ENCODE results near the gene MAN2A1.

Gene MAN2A1

DNA sequence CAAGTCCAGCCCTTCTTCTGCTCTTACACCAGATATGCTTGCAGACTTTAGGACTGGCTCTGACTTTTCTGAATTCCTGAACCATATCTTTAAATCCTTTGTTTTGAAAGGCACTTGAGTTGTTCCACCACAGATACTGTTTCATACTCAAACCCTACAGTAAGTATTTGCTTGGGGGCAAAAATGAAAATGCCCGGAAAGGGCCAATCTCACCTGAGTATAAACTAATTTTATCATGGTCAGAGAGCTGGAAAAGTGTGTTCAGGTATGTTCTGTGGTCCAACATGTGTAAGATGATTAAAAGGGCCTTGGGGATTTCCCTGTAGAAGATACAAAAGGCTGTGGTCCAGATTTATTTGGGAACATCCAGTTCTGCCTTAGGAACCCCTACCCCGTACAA is 225.2 kb downstream of the MAN2A1 start:
- no peak for ATAC-seq

DNA sequence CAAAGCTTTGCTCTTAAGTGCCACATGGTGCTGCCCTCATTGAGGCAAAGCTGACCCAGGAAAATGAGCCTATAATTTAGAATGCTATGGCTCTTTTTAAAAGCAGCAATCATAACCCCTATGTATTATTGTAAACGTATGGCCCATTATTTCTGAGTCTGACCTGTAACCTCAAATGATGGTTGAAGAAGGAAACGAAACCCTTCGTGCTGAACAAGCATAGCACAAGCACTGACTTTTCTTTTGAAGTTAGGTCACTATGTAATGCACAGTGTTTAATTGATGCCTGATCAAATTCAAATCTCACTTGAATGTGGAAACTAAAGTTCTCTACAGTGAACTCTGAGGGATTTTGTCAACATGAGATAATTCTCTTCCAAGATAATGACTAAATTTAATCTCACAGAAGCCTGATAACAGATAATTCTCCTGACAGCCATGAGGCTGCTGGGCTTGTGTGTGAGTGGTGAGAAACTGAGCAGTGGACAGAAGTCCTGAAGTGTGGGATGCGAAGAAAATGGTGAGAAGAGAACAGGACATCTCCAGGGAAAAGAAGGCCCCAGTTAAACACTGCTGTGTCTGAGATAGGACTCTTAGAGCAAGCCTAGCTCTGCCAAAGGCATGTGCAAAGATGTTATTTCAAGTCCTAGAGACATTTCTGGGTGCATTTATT is 226.9 kb downstream of the MAN2A1 start:
- ATAC-seq: no peak

Measured in activated CD4-positive, CD25-positive, alpha-beta regulatory T cell treated with anti-CD3 and anti-CD28 coated beads, Interleukin-2, amount 50 U/mL, for 24 hours (primary cell).